ENCODE results near the gene POTEB3.
"Not testable (repeated sequence)": the region's sequence is repeated elsewhere in the genome, so short reads cannot be mapped to it uniquely, and the experiment has no call there.

The POTEB3 gene

GRCh38 chr15:21440399-21440798 is at the start of gene POTEB3:
Gene POTEB3, minus strand, starts transcription at chr15:21440499. Its CDS starts 488 bp downstream, at chr15:21440011.
- DNase-seq = not testable (repeated sequence)

- not testable (repeated sequence) for DNase-seq
Observed at GRCh38 chr15:21453683-21454082, 13.4 kb upstream of the POTEB3 start.

GRCh38 chr15:21451920-21452563 is 11.7 kb upstream of the POTEB3 start:
- DNase-seq = not testable (repeated sequence)

GRCh38 chr15:21451487-21451886 is 11.2 kb upstream of the POTEB3 start:
- not testable (repeated sequence) for DNase-seq

- not testable (repeated sequence) for DNase-seq
Observed at GRCh38 chr15:21407366-21407765, 32.9 kb downstream of the POTEB3 start.

- not testable (repeated sequence) for DNase-seq
Observed at GRCh38 chr15:21401531-21401930, 38.8 kb downstream of the POTEB3 start.

- DNase-seq = not testable (repeated sequence)
Observed at GRCh38 chr15:21399111-21399510, 41.2 kb downstream of the POTEB3 start.

GRCh38 chr15:21398511-21398910 is 41.8 kb downstream of the POTEB3 start:
- DNase-seq = not testable (repeated sequence)

- DNase-seq = not testable (repeated sequence)
Observed at GRCh38 chr15:21397656-21398055, 42.6 kb downstream of the POTEB3 start.

GRCh38 chr15:21397186-21397585 is 43.1 kb downstream of the POTEB3 start:
- not testable (repeated sequence) for DNase-seq

- DNase-seq = not testable (repeated sequence)
Observed at GRCh38 chr15:21385961-21386360, 54.3 kb downstream of the POTEB3 start.

GRCh38 chr15:21383866-21384485 is 56.3 kb downstream of the POTEB3 start:
- DNase-seq = not testable (repeated sequence)

GRCh38 chr15:21373682-21374081 is 66.6 kb downstream of the POTEB3 start:
- DNase-seq = not testable (repeated sequence)

- not testable (repeated sequence) for DNase-seq
Observed at GRCh38 chr15:21369177-21369576, 71.1 kb downstream of the POTEB3 start.

- not testable (repeated sequence) for DNase-seq
Observed at GRCh38 chr15:21368625-21369024, 71.7 kb downstream of the POTEB3 start.
